Activated T-cell treated with anti-CD3 and anti-CD28 coated beads for 1 hour (primary cell): ENCODE results near the gene PGLYRP1.

Source experiments
- DNase-seq: peaks from one replicate; pipeline ENCODE4 v3.0.0-alpha.2; 2020; ENCODE audit warnings: low read depth

Gene PGLYRP1, protein sequence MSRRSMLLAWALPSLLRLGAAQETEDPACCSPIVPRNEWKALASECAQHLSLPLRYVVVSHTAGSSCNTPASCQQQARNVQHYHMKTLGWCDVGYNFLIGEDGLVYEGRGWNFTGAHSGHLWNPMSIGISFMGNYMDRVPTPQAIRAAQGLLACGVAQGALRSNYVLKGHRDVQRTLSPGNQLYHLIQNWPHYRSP

DNA sequence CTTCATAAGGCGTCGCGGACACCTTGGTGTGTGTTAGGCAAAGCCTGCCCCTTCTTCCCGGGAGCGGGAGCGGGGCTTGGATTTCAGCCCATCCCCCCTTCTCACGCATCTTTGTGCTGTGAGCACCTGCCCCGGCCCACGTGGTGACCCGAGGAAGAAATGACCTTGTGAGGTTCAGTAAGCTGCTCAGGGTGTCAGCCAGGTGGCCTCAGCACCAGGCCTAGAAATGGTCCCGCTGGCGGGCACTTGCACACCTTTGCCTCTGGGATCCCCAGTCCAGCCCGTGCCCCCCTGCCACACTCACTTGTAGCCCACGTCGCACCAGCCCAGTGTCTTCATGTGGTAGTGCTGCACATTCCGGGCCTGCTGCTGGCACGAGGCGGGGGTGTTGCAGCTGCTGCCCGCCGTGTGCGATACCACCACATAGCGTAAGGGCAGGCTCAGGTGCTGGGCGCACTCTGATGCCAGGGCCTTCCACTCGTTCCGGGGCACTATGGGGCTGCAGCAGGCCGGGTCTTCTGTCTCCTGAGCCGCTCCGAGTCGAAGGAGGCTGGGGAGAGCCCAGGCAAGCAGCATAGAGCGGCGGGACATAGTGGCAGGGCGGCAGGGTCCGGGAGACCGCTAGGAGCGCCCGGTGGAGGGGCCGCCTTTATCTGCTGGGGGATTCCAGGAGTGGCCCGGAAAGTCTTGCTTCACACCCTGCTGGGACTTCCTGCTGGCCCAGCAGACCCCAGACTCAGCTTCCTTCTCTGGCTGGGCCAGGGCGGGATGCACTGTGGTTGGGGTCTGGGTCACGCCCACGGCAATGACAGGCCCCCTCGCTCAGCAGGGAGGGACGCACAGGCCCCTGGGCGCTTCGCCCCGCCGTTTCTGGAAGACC lies at the start of gene PGLYRP1:
Gene PGLYRP1 (minus strand): TSS at position 623 of the 880 bp plus-strand sequence. CDS start 32 bp downstream, at position 591.
- DNase-seq: no peak

DNA sequence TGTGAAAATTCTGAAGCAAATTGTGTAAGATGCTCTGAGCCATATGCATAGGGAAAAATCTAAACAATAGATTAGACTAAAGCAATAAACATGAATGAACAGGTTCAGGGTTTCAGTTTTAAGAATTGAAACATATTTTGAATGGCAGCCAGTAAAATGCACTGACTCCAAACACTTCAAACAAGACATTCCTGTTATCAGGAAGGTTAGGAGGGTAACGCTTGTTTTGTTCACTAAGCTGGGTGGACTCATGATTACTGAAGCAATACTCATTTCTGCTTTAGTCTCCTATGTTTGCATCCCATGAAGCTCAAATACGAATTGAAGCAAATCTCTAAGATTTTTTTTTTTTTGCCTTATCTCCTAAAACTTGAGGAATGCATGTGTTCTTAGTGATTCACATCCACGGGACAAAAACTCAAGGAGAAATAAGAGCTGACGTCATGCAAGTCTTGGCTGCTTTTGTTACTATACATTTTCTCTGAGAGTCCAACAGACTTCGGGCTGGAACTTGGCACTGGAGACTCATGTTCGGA lies 47.0 kb upstream of the PGLYRP1 start:
- DNase-seq: no peak

DNA sequence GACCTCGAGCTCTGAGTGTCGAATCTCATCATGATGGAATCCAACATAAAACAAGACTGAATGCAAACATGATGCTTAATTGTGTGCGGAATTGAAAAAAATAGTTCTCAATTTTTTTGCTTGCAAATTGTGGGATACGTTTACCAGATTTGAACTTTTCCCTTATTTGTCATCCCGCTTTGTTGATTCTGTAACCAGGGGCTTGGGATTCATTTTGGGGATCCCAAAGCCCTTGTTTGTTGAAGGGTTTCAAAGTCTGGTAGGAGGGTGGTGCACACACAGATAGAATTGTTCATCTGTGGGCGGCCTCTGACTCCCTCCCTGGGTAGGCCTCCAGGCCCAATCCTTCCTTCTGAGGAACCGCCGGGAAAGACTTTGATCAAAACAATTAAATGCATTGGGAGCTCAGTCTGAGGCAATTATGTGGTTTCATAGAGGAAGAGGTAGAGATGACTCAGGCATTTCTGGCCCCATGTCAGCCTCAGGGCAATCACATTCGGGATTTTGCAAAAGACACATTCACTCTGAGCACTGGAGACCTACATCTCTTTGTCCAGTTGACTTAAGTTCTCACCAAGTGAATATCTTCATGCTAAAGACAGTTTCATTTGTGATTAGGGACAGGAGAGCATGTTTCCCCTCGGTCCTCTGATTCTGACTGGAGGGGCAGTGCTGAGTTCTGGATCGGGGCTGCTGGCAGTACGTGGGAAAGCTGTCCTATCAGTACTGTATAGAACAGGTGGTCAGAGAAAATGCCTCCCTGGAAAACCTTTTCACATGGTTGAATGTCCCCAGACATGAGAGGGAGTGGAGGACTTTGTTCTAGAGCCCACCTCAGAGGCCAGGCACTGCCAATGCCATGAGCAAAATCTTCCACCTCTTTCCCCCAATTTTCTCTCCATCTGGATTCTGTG lies 45.7 kb upstream of the PGLYRP1 start:
- DNase-seq: no peak

DNA sequence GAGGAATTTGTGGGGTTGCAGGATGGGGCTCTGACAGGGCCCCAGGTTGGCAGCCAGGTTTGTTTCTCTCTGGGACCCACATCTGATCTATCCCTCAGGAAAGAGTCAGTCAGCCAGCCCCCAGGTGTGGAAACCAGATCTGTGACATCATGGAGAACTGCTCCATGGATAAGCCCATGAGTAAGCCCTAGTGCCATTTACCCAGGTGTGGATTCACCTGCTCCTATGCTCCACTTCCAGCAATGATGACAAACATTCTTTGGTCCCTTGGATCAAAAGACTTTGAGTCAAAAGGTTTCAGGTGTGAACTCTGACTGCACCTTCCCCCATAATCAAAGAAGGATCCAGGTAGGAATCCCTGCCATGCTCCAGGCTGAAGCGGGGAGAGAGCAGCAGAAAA lies 44.8 kb upstream of the PGLYRP1 start:
- no peak for DNase-seq

DNA sequence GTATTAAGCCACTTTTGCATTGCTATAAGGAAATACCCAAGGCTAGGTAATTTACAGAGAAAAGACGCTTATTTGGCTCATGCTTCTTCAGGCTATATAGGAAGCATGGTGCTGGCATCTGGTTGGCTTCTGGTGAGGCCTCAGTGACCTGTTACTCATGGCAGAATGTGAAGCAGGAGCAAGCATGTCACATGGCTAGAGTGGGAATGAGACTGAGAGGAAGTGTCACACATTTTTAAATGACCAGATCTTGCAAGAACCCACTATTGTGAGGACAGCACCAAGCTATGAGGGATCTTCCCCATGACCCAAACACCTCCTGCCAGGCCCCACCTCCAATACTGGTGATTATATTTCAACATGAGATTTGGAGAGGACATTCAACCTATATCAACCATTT lies 43.6 kb upstream of the PGLYRP1 start:
- no peak for DNase-seq

DNA sequence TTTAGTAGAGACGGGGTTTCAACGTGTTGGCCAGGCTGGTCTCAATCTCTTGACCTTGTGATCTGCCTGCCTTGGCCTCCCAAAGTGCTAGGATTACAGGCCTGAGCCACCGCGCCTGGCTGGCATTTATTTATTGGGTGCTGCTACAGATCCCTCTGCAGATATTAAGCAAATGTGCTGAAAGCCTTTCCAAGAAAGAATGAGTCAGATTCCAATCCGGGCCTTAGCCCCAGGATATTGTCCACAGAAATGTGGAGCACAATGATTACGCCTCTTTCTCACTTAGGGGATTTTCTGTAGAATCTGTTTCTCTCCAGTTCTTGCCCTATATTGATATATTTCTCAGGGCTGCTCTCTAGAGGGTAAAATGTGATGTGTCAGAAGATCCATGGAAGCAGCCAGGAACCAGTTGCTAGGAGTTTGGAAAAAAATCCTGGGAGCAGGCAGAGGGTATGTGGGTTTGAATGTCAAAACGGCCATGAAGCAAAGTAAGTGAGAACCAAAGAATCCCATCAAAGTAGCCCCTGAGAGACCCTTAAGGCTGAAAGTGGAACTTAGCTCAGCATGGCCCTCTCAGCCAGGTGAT lies 42.7 kb upstream of the PGLYRP1 start:
- DNase-seq: no peak

DNA sequence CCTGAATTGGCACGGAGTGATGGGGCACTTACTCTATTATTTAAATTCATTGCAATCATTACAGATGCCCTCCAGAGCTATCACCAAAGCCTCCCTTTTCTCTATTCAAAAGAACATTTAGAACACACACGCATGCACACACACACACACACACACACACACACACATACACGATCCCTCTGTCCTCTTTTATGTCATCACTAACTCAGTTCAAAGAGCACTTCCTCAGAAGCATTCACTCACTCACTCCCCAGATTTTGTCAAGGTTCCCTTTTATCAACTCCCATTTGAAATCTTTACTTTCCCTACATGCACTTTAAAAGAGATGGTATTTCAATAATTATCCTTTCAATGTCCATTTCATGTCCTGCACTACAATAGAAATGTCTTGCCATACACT lies 40.3 kb upstream of the PGLYRP1 start:
- no peak for DNase-seq

DNA sequence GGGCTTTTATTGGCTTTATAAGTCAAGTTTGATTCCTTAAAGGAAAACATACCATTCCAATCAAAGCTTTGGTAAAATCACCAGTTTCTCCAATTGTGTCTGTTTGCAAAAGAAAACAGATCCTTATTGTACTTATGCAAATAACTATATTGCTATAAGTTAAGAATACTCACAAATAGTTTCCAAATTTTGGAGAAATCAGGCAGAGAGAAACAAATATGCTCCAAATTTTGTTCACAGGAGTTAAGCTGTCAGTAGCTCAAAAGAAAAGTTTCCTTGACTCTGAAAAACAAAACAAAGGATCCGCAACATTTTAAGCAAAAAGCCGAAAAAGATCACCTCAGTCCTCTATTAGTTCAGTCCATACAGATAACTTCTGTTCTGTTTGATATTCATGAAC lies 37.2 kb upstream of the PGLYRP1 start:
- no peak for DNase-seq

DNA sequence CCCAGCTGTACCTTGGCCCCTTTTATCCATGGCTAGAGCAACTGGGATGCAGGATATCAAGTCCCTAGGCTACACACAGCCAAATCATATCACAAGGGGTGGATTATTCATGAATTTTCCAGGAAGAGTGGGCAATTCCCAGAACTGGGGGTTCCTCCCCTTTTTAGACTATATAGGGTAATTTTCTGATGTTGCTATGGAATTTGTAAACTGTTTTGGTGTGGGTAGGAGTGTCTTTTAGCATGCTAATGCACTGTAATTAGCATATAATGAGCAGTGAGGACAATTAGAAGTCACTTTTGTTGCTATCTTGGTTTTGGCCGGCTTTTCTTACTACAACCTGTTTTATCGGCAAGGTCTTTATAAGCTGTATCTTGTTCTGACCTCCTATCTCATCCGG lies 35.9 kb upstream of the PGLYRP1 start:
- no peak for DNase-seq

DNA sequence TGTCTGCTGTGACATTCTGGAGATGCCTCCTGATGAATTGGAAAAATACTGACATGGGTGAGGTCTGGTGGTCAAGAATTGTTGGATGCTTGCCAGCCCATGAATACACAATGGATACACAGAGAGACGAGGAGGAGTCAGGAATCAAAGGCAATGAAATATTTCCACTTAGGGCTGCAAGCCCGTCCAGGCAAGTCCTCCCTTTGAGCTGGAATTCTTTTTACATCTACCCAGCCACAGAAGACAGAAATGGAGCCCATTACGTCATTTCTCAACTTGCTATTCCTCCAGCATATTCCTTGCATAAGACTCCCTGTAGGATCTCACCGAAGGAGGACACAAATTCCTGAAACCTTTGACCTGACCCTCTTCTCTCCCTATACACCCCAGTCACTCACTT lies 33.7 kb upstream of the PGLYRP1 start:
- no peak for DNase-seq

DNA sequence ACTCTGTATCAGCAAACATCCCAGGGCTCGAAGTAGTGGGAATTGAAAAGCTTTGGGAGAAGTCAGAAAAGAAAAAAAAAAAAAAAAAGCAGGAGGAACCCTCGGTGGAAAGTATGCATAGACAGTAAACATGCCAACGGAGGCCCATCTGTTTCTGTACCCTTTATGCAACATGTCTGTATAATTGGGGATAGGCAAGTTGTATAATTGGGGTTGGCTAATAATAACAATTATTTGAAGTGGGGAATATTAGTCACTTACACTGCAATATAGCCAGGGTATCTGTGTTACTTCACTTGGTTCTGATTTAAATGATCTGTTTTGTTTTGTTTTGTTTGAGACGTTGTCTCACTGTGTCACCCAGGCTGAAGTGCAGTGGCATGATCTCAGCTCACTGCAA lies 30.0 kb upstream of the PGLYRP1 start:
- DNase-seq: no peak

DNA sequence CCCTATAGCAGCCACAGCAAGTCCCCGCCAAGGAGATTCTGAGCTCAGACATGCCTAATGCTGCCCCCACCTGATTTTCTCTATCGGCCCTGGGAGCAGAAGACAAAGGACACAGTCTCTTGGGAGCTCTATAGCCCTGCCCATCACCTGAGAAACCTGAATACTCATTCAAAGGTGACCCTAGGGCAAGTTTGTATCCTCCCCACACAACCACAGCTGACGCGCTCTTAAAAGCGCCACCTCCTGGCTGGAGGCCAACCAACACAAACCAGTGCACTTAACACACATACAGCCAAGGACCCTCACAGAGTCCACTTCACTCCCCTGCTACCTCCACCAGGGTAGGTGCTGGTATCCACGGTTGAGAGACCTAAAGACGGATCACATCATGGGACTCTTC lies 26.7 kb upstream of the PGLYRP1 start:
- DNase-seq: no peak

DNA sequence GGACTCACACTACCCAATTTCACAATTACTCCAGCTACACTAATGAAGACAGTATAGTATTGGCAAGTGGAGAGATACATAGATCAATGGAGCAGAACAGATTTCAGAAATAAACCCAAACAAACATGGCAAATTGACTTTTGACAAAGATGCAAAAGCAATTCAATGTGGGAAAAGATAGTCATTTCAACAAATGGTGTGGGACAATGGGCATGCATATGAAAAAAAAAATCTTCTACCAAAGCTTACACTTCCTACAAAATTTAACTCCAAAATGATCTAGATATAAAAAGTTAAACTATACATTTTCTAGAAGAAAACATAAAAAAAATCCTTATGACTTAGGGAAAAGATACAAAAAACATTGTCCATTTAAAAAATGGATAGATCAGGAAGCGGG lies 20.7 kb upstream of the PGLYRP1 start:
- DNase-seq: no peak

DNA sequence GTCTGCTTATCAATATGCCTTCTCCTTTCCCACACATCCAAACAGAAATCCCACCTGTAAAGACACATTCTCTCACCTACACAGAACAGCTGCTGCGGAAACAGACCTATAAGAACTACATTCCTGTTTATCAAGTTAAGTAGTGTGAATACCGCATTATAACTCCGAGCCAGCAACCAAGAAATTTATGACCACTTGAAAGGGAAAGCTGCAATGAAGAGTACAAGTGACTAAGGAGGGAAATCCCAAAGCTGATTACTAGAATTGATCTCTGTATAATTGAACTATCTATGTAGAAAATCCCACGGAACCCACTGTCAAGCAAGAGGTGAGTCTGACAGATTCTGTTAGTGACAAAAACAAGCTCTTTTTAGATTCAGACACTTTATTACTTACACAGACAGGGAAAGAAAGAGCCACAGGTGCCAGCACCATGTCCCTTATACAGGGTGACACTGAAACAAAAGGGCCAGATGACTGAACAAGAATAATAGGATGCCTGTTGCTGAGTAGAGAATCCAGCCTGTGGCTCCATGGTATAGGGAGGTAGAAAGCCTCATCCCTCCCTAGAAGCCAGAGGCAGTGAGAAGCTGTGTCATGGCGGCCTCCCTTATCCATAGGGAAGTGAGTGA lies 19.5 kb upstream of the PGLYRP1 start:
- no peak for DNase-seq

DNA sequence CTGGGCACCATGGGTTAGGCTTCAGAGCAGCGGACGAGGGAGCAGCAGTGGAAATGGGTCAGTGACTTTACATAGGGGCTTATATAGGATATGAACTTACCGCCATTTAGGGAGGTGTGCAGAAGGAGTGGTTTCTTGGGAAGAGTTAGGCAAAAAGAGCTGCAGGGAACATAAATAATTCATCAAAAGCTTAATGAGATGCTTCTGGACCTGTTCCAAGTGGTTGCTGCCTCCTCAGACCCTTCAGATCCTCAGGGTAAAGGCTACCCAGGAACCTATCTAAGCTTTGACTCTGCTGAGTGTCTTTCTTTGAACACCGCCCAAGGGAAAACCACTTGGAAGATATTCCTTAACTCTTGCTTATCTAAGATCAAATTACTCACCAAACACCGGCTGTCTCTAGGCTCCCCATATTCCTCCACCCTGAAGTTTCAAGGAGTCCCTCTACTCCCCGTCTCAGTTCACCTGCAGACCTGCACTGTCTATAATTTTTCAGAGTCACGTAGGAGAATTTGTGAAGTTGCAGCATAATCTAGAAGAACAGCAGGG lies 18.2 kb upstream of the PGLYRP1 start, which contains the start of gene IGFL4:
Gene IGFL4 (minus strand): TSS at position 51 of the 549 bp plus-strand sequence. CDS start 40 bp downstream, at position 11.
- no peak for DNase-seq

DNA sequence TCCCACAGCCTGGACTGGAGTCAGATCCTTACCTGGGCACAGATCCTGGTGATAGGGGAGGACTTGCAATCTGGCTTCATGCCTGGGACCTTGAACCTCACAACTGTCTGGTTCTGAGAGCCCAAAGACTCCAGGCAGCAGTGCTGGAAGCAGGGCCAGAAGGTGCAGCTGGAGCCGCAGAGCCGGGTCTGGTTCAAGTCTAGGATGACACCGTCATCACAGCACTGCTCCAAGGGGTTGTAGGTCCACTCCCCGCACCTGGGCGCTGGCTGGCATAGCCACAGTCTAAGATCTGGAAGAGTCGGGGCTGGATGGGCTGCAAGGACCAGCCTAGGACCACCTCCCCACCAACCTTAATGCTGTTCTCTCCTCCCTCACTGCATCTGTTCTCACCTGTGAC lies 17.3 kb upstream of the PGLYRP1 start:
- no peak for DNase-seq

DNA sequence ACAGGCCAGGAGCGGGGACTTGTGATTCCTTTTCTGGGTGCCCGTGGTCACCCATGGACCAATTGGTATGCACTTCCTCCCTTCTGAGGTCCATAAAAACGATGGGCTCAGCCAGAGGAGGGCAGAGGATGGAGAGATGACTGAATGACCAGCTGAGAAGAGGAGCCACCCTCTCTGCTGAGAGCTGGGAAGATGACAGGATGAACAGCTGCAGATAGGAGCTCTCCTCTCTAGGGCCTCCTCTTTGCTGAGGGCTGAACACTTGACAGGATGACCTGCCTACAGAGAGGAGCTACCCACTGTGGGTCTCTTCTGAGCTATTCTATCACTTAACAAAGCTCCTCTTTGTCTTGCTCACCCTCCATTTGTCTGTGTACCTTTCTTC lies 13.9 kb upstream of the PGLYRP1 start:
- no peak for DNase-seq

DNA sequence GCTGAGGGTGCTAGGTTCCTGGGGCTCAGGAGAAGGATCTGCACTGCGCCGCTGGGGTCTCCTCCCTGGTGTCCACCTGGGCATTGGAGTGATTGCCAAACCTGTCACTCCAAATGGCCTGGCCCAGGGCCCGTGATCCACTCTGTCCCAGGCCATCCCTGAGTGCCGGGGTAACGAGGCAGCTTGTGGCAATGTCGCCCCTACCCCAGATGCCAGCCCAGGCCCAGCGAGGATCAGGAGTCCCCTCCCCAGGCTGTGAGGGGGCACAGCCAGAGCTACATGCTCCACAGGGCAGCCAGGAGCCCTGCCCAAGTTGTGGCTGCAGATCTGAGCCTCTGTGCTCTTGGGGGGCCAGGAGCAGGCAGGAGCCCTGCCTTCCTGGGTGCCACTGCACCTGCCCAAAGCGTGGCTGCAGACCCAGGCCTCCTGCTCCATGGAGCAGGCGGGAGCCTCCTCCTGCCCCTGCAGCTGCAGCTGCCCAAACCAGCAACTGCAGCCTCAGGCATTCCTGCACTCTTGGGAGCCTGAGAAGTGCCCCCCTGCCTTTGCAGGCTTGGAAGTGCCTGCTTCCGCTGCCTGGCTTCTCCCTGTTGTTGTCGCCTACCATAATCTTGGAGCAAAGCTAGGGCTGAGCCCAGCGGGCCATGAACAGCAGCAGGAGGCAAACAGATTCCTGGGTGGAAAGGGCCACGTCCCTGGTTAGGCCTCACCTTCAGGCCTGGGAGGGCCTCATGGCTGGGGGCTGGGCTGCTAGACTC lies 13.3 kb upstream of the PGLYRP1 start:
- DNase-seq: no peak

DNA sequence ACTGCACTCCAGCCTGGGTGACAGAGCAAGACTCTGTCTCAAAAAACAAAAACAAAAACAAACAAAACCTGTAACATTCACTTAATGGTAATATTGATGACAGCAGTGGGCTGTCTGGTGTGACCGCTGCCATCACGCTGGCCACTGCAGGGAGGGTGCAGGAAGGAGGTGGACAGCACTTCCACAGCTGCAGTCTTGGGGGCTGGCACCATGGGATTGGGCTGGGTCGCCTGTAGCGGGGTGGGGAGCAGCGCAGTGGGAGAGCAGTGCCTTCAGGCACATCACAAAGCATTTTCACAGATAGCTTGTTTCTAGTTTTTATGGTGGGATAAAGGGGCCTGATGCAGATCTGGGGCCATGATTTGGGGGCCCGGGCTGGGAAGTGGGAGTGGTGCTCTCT lies 12.7 kb upstream of the PGLYRP1 start:
- DNase-seq: no peak

DNA sequence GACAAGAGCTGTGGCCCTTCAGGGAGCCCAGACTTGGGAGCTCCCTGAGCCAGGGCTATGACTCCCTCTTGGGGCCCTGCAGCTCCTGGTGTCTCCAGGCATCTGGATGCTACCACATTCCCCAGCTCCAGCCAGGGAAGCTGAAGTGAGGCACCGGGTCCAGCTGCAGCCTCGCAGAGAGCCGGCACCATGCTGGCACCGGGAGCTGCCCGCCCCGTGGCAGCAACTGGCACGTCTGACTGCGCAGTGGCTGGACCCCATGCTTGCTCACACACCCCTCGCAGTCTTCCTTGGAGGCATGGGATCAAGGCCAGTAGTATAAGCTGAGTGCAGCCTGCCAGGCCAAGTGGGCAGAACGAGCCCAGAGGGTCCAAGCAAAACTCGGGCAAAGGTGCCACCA lies 10.5 kb upstream of the PGLYRP1 start:
- DNase-seq: no peak
